HCEC 1CT (cell line): Measurements from ENCODE around the gene CD200.

ENCODE experiments used
- DNase-seq: peaks from one replicate; pipeline ENCODE4 v3.0.0-alpha.2; 2017

Gene CD200

GRCh38 chr3:112333381-112334317, 693 bp downstream of the CD200 start:
- peak; percentile 7 for DNase-seq

- DNase-seq: no peak
These were observed 1.9 kb downstream of the CD200 start for GRCh38 chr3:112334691-112335433.

GRCh38 chr3:112335434-112335781, 2.5 kb downstream of the CD200 start:
- DNase-seq: no peak

- no peak for DNase-seq
These were observed 5.2 kb downstream of the CD200 start for GRCh38 chr3:112338021-112338726.

GRCh38 chr3:112338727-112339056, 5.7 kb downstream of the CD200 start:
- DNase-seq: no peak

GRCh38 chr3:112339134-112339533, 6.2 kb downstream of the CD200 start:
- no peak for DNase-seq

GRCh38 chr3:112339609-112340008, 6.7 kb downstream of the CD200 start:
- DNase-seq: no peak

- DNase-seq: no peak
These were observed 8.4 kb downstream of the CD200 start for GRCh38 chr3:112341386-112341785.

GRCh38 chr3:112345681-112346080, 12.7 kb downstream of the CD200 start:
- DNase-seq: no peak

GRCh38 chr3:112346491-112347122, 13.7 kb downstream of the CD200 start:
- DNase-seq: no peak

GRCh38 chr3:112348943-112349342, 16.0 kb downstream of the CD200 start:
- no peak for DNase-seq

- no peak for DNase-seq
These were observed 16.6 kb downstream of the CD200 start for GRCh38 chr3:112349557-112349956.

- DNase-seq: no peak
These were observed 17.3 kb downstream of the CD200 start for GRCh38 chr3:112350018-112350810.

GRCh38 chr3:112351036-112351435, 18.1 kb downstream of the CD200 start:
- no peak for DNase-seq

- DNase-seq: no peak
These were observed 18.9 kb downstream of the CD200 start for GRCh38 chr3:112351823-112352222.

GRCh38 chr3:112352720-112353119, 19.8 kb downstream of the CD200 start:
- DNase-seq: no peak

GRCh38 chr3:112353365-112353764, 20.4 kb downstream of the CD200 start:
- DNase-seq: no peak

GRCh38 chr3:112354642-112355306, 21.8 kb downstream of the CD200 start:
- no peak for DNase-seq

GRCh38 chr3:112355307-112355687, 22.3 kb downstream of the CD200 start:
- no peak for DNase-seq

- no peak for DNase-seq
These were observed 25.2 kb downstream of the CD200 start for GRCh38 chr3:112357930-112358780.

GRCh38 chr3:112360561-112360960, 27.6 kb downstream of the CD200 start:
- DNase-seq: no peak
